GM19035 (cell line): ENCODE measurements around the gene BPIFB1.

ENCODE experiments used
- ATAC-seq: cut with Tn5 transposase; IDR thresholded peaks from one replicate; pipeline ENCODE4 v1.9.1; 2021; ENCODE audit not compliant: unreplicated experiment

BPIFB1 gene

DNA sequence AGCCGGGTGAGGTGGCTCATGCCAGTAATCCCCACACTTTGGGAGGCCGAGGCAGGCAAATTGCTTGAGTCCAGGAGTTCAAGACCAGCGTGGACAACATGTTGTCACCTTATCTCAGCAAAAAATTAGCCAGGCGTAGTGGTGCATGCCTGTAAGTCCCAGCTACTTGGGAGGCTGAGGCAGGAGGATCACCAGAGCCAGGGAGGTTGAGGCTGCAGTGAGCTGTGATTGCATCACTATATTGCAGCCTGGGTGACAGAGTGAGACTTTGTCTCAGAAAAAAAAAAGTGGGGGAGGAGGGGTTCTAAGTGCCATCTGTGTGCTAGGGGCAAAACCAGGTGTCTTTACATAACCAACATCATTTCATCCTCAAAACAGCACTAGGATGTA, 70.0 kb downstream of the BPIFB1 start:
- ATAC-seq, result no peak
